Liver (tissue), 9 donors: Measurements from ENCODE around the gene CEMP1. TPM values are rescaled to one million over a fixed set of nuclear protein-coding genes. Genes with fewer than 3 reads are reported as not detected.

Experiments
- DNase-seq: peaks from one replicate; pipeline ENCODE4 v3.0.0-alpha.2; 2017; ENCODE audit warnings: low spot score
- H3K27ac ChIP-seq, 2 donors: one replicate each; pipeline ENCODE4 v1.7.0; 2013; ENCODE audit warnings: inconsistent platforms in 2 of 2, low read length in 2 of 2, control low read depth in 1 of 2, low read depth in 1 of 2, mild to moderate bottlenecking in 1 of 2
- H3K27me3 ChIP-seq, 4 donors: one replicate each; pipeline versions ENCODE4 v1.6.1 to v1.7.0; 2013; ENCODE audit warnings: low read length in 3 of 4, inconsistent platforms in 1 of 4, mild to moderate bottlenecking in 1 of 4, moderate library complexity in 1 of 4; ENCODE audit not compliant: control insufficient read depth in 4 of 4, insufficient read depth in 4 of 4
- H3K36me3 ChIP-seq, 4 donors: one replicate each; pipeline versions ENCODE4 v1.6.1 to v1.7.0; 2013; ENCODE audit warnings: low read length in 3 of 4, mild to moderate bottlenecking in 3 of 4, low read depth in 1 of 4, moderate library complexity in 1 of 4; ENCODE audit not compliant: control insufficient read depth in 4 of 4, insufficient read depth in 3 of 4
- H3K4me1 ChIP-seq, 4 donors: one replicate each; pipeline versions ENCODE4 v1.6.1 to v1.7.0; 2013; ENCODE audit warnings: low read length in 3 of 4, mild to moderate bottlenecking in 3 of 4, moderate library complexity in 1 of 4; ENCODE audit not compliant: control insufficient read depth in 4 of 4, insufficient read depth in 4 of 4
- H3K4me3 ChIP-seq, 3 donors: one replicate each; pipeline versions ENCODE4 v1.6.1 to v1.7.0; 2013; ENCODE audit warnings: low read length in 3 of 3, control low read depth in 1 of 3, low read depth in 1 of 3, mild to moderate bottlenecking in 1 of 3
- H3K9ac ChIP-seq, 2 donors: one replicate each; pipeline ENCODE4 v1.7.0; 2013; ENCODE audit warnings: low read length in 2 of 2, mild to moderate bottlenecking in 2 of 2, moderate library complexity in 2 of 2, control low read depth in 1 of 2, low read depth in 1 of 2
- H3K9me3 ChIP-seq, 4 donors: one replicate each; pipeline versions ENCODE4 v1.6.1 to v1.7.0; 2013; ENCODE audit warnings: low read length in 3 of 4; ENCODE audit not compliant: control insufficient read depth in 4 of 4
- ATF3 ChIP-seq: IDR thresholded peaks from 2 replicates; pipeline ENCODE4 v1.6.1; 2016; ENCODE audit warnings: antibody characterized with exemption
- CTCF ChIP-seq: fragments of 150-350 bp; IDR thresholded peaks from 2 replicates; pipeline ENCODE4 v1.5.1; 2017; ENCODE audit warnings: improper control_type of control experiment, low read depth, low read length; ENCODE audit not compliant: missing input control
- EGR1 ChIP-seq, 2 donors: IDR thresholded peaks; 2 replicates each; pipeline ENCODE4 v1.6.1; 2016 to 2018; ENCODE audit warnings: antibody characterized with exemption in 2 of 2, low read depth in 2 of 2
- FOXA1 ChIP-seq: IDR thresholded peaks from 2 replicates; pipeline ENCODE4 v1.6.1; 2016; ENCODE audit warnings: antibody characterized with exemption
- FOXA2 ChIP-seq: IDR thresholded peaks from 2 replicates; pipeline ENCODE4 v1.6.1; 2016; ENCODE audit warnings: antibody characterized with exemption
- GABPA ChIP-seq, 2 donors: IDR thresholded peaks in 1 of 2; conservative IDR thresholded peaks in 1 of 2; 2 replicates each; pipeline ENCODE4 v1.6.1; 2016; ENCODE audit warnings: antibody characterized with exemption in 2 of 2, mild to moderate bottlenecking in 1 of 2, moderate library complexity in 1 of 2
- HNF4A ChIP-seq, 2 donors: conservative IDR thresholded peaks; 2 replicates each; pipeline ENCODE4 v1.6.1; 2016; ENCODE audit warnings: antibody characterized with exemption in 2 of 2, mild to moderate bottlenecking in 2 of 2
- HNF4G ChIP-seq: IDR thresholded peaks from 2 replicates; pipeline ENCODE4 v1.6.1; 2016; ENCODE audit warnings: antibody characterized with exemption
- JUND ChIP-seq, 2 donors: IDR thresholded peaks; 2 replicates each; pipeline ENCODE4 v1.6.1; 2016; ENCODE audit warnings: antibody characterized with exemption in 2 of 2
- MAX ChIP-seq: IDR thresholded peaks from 2 replicates; pipeline ENCODE4 v1.6.1; 2016; ENCODE audit warnings: antibody characterized with exemption
- NR2F2 ChIP-seq: IDR thresholded peaks from 2 replicates; pipeline ENCODE4 v1.6.1; 2016; ENCODE audit warnings: antibody characterized with exemption
- RAD21 ChIP-seq, 2 donors: IDR thresholded peaks; 2 replicates each; pipeline ENCODE4 v1.6.1; 2016; ENCODE audit warnings: antibody characterized with exemption in 2 of 2, mild to moderate bottlenecking in 2 of 2
- REST ChIP-seq: IDR thresholded peaks from 2 replicates; pipeline ENCODE4 v1.6.1; 2016; ENCODE audit warnings: antibody characterized with exemption, mild to moderate bottlenecking
- RXRA ChIP-seq, 2 donors: IDR thresholded peaks; 2 replicates each; pipeline ENCODE4 v1.6.1; 2017 to 2018; ENCODE audit warnings: antibody characterized with exemption in 2 of 2, mild to moderate bottlenecking in 1 of 2
- SP1 ChIP-seq: IDR thresholded peaks from 2 replicates; pipeline ENCODE4 v1.6.1; 2018; ENCODE audit warnings: antibody characterized with exemption, mild to moderate bottlenecking
- TAF1 ChIP-seq: conservative IDR thresholded peaks from 2 replicates; pipeline ENCODE4 v1.6.1; 2016; ENCODE audit warnings: antibody characterized with exemption, mild to moderate bottlenecking
- YY1 ChIP-seq: IDR thresholded peaks from 2 replicates; pipeline ENCODE4 v1.6.1; 2016; ENCODE audit warnings: antibody characterized with exemption, mild to moderate bottlenecking
- ZBTB33 ChIP-seq: IDR thresholded peaks from 2 replicates; pipeline ENCODE4 v1.6.1; 2016; ENCODE audit warnings: antibody characterized with exemption
- WGBS: extraction: QIAGEN DNeasy Blood & Tissue Kit; methylation state at CpG from one replicate; pipeline ENCODE4 v1.1.7; 2013; 5-methylcytosine and 5-hydroxymethylcytosine counted together
- polyA plus RNA-seq, 2 donors: library from polyadenylated mRNA; stranded (reverse) in 1 of 2; unstranded in 1 of 2; fragments of 200-250 nt in 1 of 2; fragments of >200 nt in 1 of 2; fragmentation: Nextera tagmentation in 1 of 2; extraction: Ambion mirVana in 1 of 2; gene quantifications; one replicate each; pipeline versions ENCODE4 v1.2.1 to v1.2.3, GENCODE V29; 2013 to 2015
- total RNA-seq, 2 donors: library from RNA; depleted of rRNA; stranded (reverse); fragments of >200 nt; gene quantifications; one replicate each; pipeline ENCODE4 v1.2.3, GENCODE V29; 2014
- donor health status: healthy.
- donor health status: healthy.
- donor health status: healthy.
- donor health status: healthy.
- donor health status: healthy.

CEMP1 gene
- total and polyA plus RNA-seq, 4 donors = 0.06 to 1.6 (median 0.20) TPM

GRCh38 chr16:2493605-2494004 lies 37.6 kb downstream of the CEMP1 start:
- Histone ChIP-seq H3K27me3 (no peaks in the 10 kb centered on the region), H3K27ac (no peak overlapping the region), H3K4me3 (no peak overlapping the region), H3K9me3 (no peaks in the 10 kb centered on the region), H3K36me3 (peaks cover 0 to 12% (median 2%) of the 10 kb centered on the region in 4 donors), H3K9ac (no peak overlapping the region), H3K4me1 (peaks cover 11 to 26% (median 19%) of the 10 kb centered on the region in 4 donors)
- WGBS = 84% methylated on average over 6 of the region's 6 CpGs
- no peak for DNase-seq
- TF ChIP-seq ATF3 (no peak), ZBTB33 (no peak), TAF1 (no peak), YY1 (no peak), HNF4A (conservative IDR thresholded peaks at IDR 0.05) (no peak), HNF4G (no peak), EGR1 (IDR thresholded peaks at IDR 0.05; ENCODE audit: low read depth in 2 of 2) (no peak), CTCF (no peak), REST (no peak), MAX (no peak), JUND (IDR thresholded peaks at IDR 0.05) (no peak), RXRA (IDR thresholded peaks at IDR 0.05) (no peak), SP1 (no peak), FOXA2 (no peak), FOXA1 (no peak), GABPA (IDR thresholded peaks at IDR 0.05 in 1 of 2, conservative IDR thresholded peaks at IDR 0.05 in 1 of 2) (no peak), RAD21 (IDR thresholded peaks at IDR 0.05) (no peak), NR2F2 (no peak)
